ENCODE data around the gene DSP.

DSP gene

DNA sequence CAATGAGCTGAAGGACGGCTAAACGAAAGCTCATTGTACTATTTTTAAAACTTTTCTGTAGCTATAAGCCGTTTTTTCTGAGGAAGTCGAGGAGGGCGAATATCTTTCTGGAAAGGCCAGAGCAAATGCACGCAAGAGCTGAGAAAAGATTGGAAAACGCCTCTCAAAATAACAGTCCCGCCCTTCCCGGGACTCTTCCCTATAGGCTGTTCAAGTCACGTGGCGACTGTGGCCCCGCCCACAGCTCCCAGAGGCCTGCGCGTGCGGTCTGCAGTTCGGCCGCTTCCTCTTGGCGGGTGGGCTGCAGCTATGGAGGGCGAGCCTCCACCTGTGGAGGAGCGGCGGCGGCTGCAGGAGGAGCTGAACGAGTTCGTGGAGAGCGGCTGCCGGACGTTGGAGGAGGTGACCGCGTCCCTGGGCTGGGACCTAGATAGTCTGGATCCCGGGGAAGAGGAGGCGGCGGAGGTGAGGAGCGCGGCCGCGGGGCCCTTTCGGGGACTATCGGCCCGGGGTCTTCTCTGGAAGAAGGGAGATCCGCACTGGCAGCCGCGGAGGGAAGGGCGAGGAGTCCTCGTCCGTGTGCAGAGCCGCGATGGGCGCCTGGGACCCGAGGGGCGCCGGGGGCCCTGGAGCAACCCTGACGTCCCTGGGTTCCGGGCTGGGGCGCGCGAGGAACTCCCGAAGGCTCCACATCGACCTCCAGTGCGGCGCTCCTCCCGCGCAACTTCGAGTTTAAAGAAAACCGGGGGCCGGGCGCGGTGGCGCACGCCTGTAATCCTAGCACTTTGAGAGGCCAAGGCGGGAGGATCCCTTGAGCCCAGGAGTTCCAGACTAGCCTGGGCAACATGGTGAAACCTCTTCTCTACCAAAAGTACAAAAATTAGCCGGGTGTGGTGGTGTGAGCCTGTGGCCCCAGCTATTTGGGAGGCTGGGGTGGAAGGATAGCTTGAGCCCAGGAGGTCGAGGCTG, 48.8 kb downstream of the DSP start, which contains the start of gene SNRNP48:
Gene SNRNP48 (plus strand): TSS at position 250 of the 969 bp plus-strand sequence. CDS start 60 bp downstream, at position 310.
- DNase-seq (ENCODE audit: low read depth in 2 of 3, low spot score in 2 of 3) = peak; percentile 74 to 81 (median 75)

DNA sequence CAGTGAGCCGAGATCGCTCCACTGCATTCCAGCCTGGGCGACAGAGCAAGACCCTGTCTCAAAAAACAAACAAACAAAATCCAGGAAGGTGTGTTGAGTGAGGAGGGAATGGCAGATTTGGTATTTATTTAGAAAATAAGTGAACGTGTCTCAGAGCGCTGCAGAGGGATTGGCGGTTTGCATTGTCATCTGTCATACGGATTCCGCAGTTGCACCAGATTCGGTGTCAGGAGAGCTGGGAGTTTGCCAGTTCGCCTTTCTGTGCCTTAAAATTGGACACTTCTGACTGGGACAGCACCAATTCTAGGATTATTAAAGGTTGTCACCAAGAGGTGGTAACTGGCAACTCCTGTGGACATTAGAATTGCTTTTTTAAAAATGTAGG, 49.4 kb downstream of the DSP start:
- DNase-seq (ENCODE audit: low read depth in 2 of 3, low spot score in 2 of 3) = no peak

DNA sequence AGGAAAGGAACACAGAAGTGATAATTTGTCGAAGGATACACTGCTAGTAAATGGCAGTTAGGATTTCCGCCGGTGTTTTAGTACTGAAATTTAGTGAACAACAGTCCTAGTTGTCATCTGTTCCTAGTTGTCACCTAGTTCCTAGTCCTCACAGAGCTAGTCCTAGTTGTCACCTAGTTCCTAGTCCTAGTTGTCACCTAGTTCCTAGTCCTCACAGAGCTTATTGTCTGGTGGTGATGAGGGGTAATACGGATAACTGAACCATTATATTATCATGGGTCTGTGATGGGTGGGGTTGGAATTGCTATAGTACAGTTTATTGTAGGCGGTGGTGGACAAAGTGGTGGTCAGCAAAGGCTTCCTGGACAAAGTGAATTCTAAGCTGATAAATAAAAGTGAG, 50.3 kb downstream of the DSP start:
- no peak for DNase-seq (ENCODE audit: low read depth in 2 of 3, low spot score in 2 of 3)

DNA sequence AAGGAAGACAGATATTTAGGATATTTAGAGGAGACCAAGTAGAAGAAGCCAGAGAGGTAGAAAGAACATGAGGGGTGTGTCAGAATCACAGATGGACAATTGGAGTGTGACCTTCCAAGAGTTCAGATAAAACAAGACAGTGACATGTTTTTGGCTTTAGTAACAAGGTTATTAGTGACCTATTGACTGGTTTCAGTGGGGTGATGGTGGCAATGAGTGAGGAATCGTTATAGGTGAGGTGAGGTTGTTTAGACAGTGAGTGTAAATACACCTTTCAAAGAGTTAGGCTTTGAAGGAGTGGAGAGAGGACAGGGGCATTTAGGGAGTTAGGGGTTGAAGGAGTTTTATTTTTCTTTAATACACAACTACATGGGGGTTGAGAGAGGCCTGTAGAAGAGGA, 51.8 kb downstream of the DSP start:
- DNase-seq (ENCODE audit: low read depth in 2 of 3, low spot score in 2 of 3) = no peak

DNA sequence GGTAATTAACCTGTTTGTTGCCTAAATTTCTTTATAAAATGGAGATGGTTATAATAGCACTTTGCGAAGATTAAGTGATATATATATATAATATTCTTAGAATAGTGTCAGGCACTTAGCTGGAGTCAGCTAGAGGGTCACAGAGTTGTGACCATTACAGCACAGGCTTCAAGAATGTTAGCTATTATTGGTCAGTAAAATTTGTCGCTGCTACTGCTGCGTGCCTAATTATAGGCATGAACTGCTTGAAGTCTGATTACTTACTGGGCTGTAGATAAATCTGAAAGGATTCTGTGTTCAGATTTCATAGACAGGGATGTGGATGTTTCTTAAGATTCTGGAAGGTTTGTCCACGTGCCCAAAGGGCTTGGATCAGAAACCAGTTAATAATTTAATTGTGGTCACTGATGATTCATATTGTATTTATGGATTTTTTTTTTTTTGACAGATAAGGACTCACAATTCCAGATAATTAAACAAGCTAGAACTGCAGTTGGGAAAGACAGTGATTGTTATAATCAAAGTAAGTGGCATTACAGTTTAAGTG, 53.2 kb downstream of the DSP start:
- no peak for DNase-seq (ENCODE audit: low read depth in 2 of 3, low spot score in 2 of 3)

DNA sequence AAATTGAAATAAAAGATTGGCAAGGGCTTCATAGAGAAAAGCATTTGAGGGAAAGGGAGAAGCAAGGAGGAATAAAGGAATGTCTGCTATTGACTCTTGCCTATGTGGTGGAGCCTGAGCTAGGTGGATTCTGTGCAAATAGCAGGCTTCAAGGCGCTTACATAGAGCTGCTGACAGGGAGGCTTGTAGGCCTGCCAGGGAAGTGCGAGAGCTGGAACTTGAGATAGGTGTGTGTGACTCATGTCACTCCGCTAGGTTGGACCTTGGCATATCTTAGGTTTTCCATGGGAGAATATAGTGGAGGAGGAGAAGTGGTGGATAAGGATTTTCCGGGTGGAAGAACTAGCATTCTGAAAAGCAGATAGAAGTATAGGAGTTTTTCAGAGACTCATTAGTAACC, 62.5 kb downstream of the DSP start:
- DNase-seq (ENCODE audit: low read depth in 2 of 3, low spot score in 2 of 3) = no peak

DNA sequence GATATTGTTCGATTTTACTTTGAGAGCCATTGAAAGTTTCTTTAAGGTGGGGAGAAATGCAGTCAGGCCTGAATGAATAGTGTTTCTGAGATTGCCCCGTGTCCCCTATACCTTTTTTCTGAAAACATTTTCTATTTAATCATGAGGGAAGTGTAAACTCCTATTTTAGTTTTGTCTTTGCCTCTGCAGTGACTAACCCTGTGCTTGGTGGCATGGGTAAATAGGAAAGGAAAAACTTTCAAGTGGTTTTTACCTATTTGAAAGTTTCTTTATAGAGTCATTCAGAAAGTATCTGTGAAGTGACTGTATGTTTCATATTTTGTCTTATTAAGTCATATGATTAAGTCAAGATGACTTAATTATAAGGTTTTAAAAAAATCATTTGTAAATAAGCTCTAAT, 63.0 kb downstream of the DSP start:
- no peak for DNase-seq (ENCODE audit: low read depth in 2 of 3, low spot score in 2 of 3)

DNA sequence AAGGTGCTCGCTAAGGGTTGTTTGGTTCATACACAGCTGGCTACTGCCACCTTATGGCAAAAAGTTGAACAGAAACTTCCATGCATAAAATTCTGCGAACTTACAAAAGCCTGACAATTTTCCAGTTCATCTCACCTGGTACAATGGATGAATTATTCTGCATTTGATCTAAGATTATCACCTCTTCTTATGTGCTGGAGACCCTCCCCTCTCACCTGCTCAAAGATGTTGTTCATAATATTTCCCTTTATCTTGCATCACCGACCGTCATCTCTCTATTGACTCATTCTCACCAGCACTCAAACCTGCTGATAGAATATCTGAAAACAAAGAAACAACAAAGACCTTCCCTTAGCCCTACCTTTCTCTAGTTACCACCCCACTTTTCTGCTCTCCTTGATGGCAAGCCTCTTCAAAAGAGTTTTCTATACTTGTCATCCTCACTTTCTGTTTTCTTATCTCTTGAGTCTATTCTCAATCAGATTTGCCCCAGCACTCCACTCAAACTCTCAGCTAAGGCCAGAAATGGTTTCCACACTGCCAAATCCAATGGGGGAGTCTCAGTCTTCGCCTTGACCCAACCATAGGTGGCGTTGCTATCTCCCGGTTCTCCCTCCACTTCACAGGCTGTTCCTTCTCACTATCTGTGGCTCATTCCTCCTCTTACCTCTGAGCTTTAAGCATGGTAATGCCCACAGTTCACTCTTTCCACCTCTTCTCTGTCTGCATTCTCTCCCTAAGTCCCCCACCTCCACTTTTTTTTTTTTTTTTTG, 74.3 kb downstream of the DSP start:
- no peak for DNase-seq (ENCODE audit: low read depth in 2 of 3, low spot score in 2 of 3)

DNA sequence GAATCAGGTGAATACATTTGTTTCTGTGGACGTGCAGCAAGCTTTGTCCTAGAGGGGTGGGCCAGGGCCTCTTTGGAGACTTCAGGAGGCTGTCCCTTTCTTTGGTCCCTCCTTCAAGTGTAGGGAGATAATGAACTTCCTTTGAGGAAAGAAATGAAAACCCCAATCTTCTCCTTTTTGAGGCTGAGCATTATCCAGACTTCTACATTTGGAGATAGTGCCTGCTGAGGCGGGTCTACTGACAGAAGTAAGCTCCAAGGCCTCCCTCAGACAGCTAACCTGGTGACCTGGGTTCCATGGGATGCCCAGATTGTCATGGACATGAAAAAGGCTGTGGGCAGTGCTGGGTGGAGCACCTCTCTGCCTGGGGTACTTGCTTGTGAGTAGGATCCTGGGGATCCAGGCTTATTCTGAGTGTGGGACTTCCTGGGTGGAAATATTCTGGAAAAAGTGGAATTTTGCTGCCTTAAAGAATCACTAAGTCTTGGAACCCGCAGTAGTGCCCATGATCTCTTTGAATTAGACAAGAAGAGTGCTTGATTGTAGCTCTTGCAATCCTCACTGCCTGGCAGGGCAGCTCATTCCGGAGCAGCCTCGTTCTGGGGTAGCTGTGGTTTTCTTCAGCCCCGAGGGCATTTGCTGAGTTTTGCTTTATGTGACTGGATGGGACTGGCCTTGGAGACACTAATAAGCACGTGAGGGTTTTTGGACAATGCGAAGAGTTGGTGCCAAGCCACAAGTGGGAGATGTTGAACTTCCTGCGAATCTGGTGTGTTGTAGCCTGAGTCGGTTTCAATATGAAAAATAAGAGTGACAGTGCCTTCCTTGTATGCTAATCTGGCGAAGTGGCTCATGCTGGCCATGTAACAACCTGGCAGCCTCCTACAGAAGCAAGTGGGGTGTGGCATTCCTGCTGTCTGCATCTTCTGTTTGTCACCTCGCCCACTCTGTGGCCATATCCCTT, 76.6 kb downstream of the DSP start:
- no peak for DNase-seq (ENCODE audit: low read depth in 2 of 3, low spot score in 2 of 3)

DNA sequence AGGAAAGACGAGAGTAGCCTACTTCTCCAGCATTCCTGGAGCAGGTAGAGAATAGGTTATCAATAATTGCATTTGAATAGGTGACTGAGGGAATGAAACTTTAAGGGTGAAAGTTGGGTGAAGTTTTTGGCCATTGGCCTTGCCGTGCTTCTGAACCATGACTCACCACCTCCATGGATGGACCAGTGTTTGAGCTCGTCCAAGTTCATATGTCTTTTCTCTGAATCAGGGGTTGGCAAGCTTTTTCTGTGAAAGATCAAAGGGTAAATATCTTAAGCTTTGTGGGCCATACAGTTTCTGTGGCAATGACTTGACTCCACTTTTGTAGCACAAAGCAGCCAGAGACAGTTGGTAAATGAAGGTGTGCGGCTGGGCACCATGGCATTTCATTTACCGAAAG, 80.3 kb downstream of the DSP start:
- DNase-seq (ENCODE audit: low read depth in 2 of 3, low spot score in 2 of 3) = no peak

DNA sequence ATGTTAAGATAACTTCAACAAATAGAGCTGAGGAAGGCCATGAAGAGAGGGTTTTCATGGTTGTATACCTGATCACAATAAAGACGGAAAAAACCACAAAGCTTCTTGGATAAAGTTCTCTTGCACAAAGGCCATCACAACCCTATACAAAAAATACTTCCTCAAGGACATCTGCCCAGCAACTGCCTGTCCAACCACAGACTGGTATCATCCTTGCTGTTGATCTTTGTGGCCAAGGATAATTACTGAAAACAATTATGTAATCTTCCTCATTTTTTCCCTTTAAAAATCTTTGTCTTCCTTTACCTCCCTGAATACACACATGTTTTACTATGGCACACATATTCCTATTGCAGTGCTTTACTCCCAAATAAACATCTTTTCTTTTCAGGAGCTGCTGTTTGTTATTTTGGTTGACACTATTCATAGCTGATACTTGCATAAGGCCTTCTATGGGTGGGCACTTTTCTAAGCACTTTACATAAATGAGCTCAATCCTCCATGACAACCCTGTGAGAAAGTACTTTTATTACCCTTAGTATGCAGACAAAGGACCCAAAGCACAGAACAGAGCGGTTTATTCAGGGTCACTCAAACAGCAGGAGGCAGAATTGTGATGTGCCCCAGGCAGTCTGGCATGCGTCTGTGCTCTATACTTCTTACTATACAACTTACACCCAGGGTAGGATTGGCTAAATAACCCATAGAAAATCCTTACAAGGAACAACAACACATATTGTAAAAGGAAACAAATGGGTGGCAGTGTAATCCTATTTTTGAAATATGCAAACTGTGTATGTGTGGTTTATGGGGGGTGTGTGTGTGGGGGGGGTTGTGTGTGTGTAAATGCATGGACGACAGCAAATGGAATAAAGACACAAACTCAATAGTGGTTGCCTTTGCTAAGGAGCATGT, 83.6 kb downstream of the DSP start:
- DNase-seq (ENCODE audit: low read depth in 2 of 3, low spot score in 2 of 3) = no peak

DNA sequence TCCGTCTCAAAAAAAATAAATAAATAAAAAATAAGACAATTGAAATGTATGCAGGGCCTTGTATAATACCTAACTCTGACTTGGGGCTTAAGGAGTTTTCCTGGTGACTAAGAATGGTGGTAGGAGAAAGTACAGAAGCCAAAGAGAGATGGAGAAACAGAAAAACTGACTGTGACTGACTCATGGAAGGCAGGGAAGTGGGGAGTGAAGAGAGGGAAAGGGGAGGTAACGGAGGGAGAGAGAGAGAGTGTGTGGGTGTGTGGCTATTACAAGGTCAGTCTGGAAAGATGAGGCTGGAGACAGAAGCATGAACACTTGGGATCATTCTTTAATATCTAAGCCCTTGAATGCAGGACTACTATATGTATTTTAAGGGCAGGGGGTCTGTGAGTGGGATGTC, 87.0 kb downstream of the DSP start:
- no peak for DNase-seq (ENCODE audit: low read depth in 2 of 3, low spot score in 2 of 3)

DNA sequence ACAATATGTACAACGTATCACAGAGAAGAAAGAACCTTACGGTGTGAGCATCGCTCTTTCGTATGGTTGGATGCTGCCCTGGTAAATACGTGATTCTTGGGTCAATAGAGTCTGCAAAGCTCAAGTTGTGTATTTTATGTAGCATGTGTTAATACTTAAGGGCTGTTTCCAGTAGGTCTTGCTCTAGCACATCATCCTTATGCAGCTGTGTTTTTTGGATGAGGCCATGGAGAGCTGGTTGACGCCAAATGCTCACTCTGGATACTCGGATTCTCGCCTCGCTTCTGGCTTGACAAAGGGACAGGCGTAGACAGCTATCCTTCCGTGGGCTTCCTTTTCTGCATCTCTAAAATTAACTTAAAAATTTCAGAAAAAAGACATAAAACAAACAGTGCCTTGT, 87.4 kb downstream of the DSP start:
- no peak for DNase-seq (ENCODE audit: low read depth in 2 of 3, low spot score in 2 of 3)

DNA sequence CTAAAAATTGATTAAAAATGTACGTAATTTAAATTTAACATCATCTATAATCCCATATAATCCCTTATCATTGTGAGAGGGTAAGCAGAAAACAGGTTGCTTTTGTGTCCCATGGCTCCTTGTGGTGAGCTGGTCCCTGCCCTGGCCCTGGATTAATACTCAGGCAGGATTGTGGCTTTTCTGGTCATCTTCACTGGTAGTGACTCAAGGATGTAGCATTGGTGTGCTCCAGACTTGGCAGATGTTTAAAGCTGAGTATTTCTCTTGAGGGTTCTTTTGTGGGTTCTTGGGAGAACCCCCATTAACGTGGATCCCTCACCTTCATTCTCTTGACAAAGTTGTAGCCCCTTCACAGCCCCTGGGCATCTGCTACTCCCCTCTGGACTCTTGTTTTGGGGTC, 87.8 kb downstream of the DSP start:
- no peak for DNase-seq (ENCODE audit: low read depth in 2 of 3, low spot score in 2 of 3)

DNA sequence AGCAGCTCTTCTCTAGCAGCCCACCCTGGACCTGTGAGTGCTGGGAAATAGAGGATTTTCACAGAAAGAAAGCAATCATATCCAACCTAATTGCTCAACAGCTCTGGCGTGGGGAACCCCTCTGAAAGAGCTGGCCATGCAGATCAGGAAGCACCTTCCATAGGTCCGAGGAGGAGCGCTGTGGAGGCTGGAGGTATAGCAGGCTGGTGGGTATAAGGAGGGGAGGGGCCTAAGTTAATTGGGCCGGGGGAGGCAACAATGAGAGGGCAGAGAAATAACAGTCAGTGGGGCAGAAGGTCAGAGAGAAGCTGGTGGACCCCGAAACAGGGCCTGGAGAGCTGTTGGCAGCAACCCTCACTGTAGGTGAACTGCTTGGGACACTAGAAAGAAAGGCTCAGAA, 89.3 kb downstream of the DSP start:
- DNase-seq (ENCODE audit: low read depth in 2 of 3, low spot score in 2 of 3) = no peak

DNA sequence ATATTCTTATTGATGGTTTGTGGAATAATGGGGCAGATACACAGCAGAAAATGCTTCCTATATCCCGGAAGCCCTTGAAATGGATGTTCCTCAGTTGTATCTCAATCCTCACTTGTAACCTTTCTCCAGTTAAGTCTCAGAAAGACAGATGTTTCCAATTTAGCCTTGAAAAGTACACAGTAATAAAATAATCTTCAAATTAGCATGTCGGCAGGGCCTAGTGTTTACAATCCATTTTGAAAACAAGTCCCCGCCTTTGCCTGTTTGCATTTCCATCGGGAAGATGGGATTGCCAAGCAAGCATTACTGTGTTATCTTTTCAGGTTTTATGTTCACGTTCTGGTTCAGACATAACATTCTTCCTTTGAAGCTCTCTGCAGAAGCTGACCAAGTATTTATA, 90.0 kb downstream of the DSP start:
- no peak for DNase-seq (ENCODE audit: low read depth in 2 of 3, low spot score in 2 of 3)

DNA sequence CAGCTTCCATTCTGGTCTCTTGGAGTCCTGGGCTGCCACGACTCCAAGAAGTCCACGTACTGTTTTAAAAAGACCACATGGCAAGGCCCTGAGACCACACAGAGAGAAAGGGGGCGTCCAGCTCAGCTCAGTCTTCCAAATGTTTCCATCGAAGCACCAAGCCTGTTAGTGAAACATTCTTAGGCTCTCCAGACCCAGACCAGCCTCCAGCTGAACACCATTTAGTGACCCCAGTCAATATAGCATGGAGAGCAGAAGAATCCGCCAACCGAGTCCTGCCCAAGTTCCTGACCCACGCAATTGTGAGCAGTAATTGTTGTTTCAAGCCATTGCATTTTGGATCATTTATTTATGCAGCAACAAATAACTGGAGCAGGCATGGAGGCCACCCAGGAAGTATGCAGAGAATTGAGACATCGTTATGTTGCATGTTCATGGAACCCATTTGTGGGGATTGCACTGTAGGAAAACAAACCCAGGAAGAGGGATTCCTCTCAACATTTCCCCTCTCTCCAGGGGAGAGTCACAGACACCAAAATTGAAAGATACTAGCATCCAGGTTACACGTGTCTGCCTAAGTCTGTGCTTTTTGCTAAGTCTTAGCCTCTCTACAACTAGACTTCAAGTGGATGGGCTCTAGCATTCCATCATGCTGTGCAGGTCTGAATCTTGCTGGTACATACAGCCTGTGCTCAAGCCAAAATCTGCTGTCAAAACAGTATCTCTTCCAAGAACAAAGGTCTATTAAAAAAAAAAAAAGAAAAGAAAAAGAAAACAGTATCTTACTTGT, 91.2 kb downstream of the DSP start:
- DNase-seq (ENCODE audit: low read depth in 2 of 3, low spot score in 2 of 3) = no peak

DNA sequence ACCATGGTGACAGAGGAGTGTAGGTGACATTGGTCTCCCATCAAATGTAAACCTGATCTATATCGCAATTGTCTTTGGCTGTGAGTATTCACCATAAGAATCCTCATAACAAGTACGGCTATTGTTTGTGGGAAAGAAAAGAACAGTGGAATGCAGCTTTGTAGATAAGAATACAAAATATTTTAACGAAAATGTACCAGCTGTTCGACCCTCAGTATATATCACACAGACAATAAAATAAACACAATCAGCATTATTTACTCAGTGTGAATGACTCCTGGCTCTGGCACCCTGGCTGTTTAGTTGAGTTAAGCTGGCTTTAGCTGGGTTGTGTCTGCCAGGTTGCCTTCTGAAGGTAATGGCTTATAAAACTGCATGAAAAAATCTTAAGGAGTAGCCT, 91.9 kb downstream of the DSP start:
- DNase-seq (ENCODE audit: low read depth in 2 of 3, low spot score in 2 of 3) = no peak

DNA sequence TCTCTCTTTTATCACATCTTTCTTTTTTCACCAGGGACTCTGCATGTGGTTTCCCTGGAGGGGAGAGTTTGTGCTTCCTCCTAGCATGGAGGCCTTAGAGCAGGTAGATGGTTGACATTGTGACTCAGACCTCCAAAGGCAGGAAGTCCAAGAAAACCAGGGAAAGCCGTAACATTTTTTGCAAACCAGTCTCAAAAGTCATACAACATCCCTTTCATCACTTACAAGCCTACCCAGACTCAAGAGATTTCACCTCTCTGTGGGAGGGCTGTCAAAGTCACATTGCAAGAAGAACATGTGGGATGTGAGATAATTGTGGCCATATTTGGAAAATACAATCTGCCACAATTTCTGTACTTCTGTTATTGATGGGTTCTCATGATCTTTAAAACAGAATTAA, 94.7 kb downstream of the DSP start:
- DNase-seq (ENCODE audit: low read depth in 2 of 3, low spot score in 2 of 3) = no peak

Data from activated CD8-positive, alpha-beta memory T cell treated with anti-CD3 and anti-CD28 coated beads for 48 hours (primary cell).